ENCODE measurements around the gene BEND6. TPM values are rescaled to one million over a fixed set of nuclear protein-coding genes. Genes with fewer than 3 reads are reported as not detected.

Gene BEND6
- total and polyA plus RNA-seq, 2 donors (not counting 3 experiments of a cell fraction or from before 2014, with no cell fraction given): 0.15 to 0.66 TPM

GRCh38 chr6:56944661-56945060 is 10.2 kb upstream of the BEND6 start:
- H3K79me2 ChIP-seq (ENCODE audit: control insufficient read depth, insufficient read depth, low read length): no peaks in the 10 kb centered on the region
- dilution Hi-C loops (cut with MboI; ENCODE audit: extremely low pct_ligation_motif_present, low sequenced_read_pairs): no loop called here

More at GRCh38 chr6:56944661-56945060, 10.2 kb upstream of the BEND6 start:
- H3K27ac ChIP-seq (ENCODE audit: insufficient read depth, low read depth, low read length): no peak overlapping the region
- TF ChIP-seq FOS (IDR thresholded peaks at IDR 0.05; ENCODE audit: borderline replicate concordance, insufficient read depth, low read length) (no peak), CTCF (IDR thresholded peaks at IDR 0.05; ENCODE audit: extremely low read depth in 1 of 2, insufficient read depth in 1 of 2, low read depth in 1 of 2, low read length in 2 of 2) (no peak), MAX (IDR thresholded peaks at IDR 0.05; ENCODE audit: insufficient read depth, insufficient read length) (no peak), POLR2AphosphoS5 (IDR thresholded peaks at IDR 0.05; ENCODE audit: insufficient read depth, low read depth, low read length) (no peak), JUN (IDR thresholded peaks at IDR 0.05; ENCODE audit: borderline replicate concordance, insufficient read depth, insufficient read length, low read depth) (no peak), GATA2 (IDR thresholded peaks at IDR 0.05; ENCODE audit: insufficient read depth, insufficient read length, low read depth, low read length) (peak; percentile 15)
- ChIA-PET POLR2A (no interaction called here), CTCF (interaction anchor here (1.0 kb wide), 1 partner anchor 40 kb away, joined by 4 read pairs; no protein-coding TSS in a partner anchor)
- no peak overlapping the region for H2AFZ ChIP-seq (ENCODE audit: low read depth, low read length)
- intact Hi-C loops (cut with micrococcal nuclease): no loop called here
- no peaks in the 10 kb centered on the region for H3K27me3 ChIP-seq (ENCODE audit: control insufficient read depth in 2 of 2, insufficient read depth in 2 of 2, low read length in 2 of 2)
- H3K9me1 ChIP-seq (replicated peaks; ENCODE audit: control insufficient read depth, extremely low read depth, insufficient read depth, low read length): no peaks in the 10 kb centered on the region
- FAIRE-seq: no peak
- H3K9me3 ChIP-seq (replicated peaks; ENCODE audit: control insufficient read depth, insufficient read depth, low read length): peaks cover 3% of the 10 kb centered on the region
- peak; percentile 34 for DNase-seq (ENCODE audit: low read depth, low spot score)
- peaks cover 8% of the 10 kb centered on the region for H3K4me1 ChIP-seq (ENCODE audit: control insufficient read depth, extremely low read depth, insufficient read depth, low read length)
- BruUV-seq (replicated peaks): no TSS peak
- peak overlapping the region; percentile 36 for H3K4me2 ChIP-seq (ENCODE audit: insufficient read depth, low read length)
- H4K20me1 ChIP-seq (replicated peaks; ENCODE audit: control insufficient read depth, extremely low read depth, insufficient read depth, low read length): no peaks in the 10 kb centered on the region
- H3K9ac ChIP-seq (replicated peaks; ENCODE audit: extremely low read depth, insufficient read depth, low read length): no peak overlapping the region
- H3K36me3 ChIP-seq (ENCODE audit: control insufficient read depth in 2 of 2, extremely low read depth in 1 of 2, insufficient read depth in 2 of 2, low read length in 2 of 2): no peaks in the 10 kb centered on the region
- H3K4me3 ChIP-seq (replicated peaks in 1 of 3; ENCODE audit: insufficient read depth in 1 of 3, low read depth in 1 of 3, low read length in 3 of 3): no peak overlapping the region

Data from endothelial cell of umbilical vein (primary cell).